NCI-H2227 treated with DMSO at 0.1 percent for 48 hours (cell line): ENCODE measurements around the gene DUSP1.
A peak's percentile ranks its signal among the peaks of the same experiment; 100 is the strongest.
"Not testable (repeated sequence)": the region's sequence is repeated elsewhere in the genome, so short reads cannot be mapped to it uniquely, and the experiment has no call there.

Experiments used
- DNase-seq: peaks from one replicate; lab custom pipeline; 2025; lab: John Stamatoyannopoulos, UW

Gene DUSP1

GRCh38 chr5:172770675-172771438, at the start of gene DUSP1:
Gene DUSP1 (minus strand): TSS chr5:172771195. CDS start chr5:172770952, 243 bp downstream.
- DNase-seq, result peak; percentile 84

- no peak for DNase-seq
These were observed 49.2 kb upstream of the DUSP1 start for GRCh38 chr5:172820046-172820767.

GRCh38 chr5:172819569-172819968, 48.6 kb upstream of the DUSP1 start:
- no peak for DNase-seq

- DNase-seq, result no peak
These were observed 47.1 kb upstream of the DUSP1 start for GRCh38 chr5:172818081-172818480.

GRCh38 chr5:172817664-172818063, 46.7 kb upstream of the DUSP1 start:
- DNase-seq, result no peak

- no peak for DNase-seq
These were observed 46.0 kb upstream of the DUSP1 start for GRCh38 chr5:172816925-172817562.

GRCh38 chr5:172815631-172816030, 44.6 kb upstream of the DUSP1 start:
- DNase-seq, result no peak

- not testable (repeated sequence) for DNase-seq
These were observed 40.0 kb upstream of the DUSP1 start for GRCh38 chr5:172810996-172811395.

GRCh38 chr5:172809774-172810173, 38.8 kb upstream of the DUSP1 start:
- DNase-seq, result no peak

- DNase-seq, result no peak
These were observed 36.8 kb upstream of the DUSP1 start for GRCh38 chr5:172807766-172808311.

GRCh38 chr5:172806897-172807672, 36.1 kb upstream of the DUSP1 start:
- no peak for DNase-seq

GRCh38 chr5:172805736-172806255, 34.8 kb upstream of the DUSP1 start:
- no peak for DNase-seq

GRCh38 chr5:172805018-172805683, 34.2 kb upstream of the DUSP1 start:
- DNase-seq, result no peak

GRCh38 chr5:172802567-172803176, 31.7 kb upstream of the DUSP1 start:
- no peak for DNase-seq

GRCh38 chr5:172802112-172802511, 31.1 kb upstream of the DUSP1 start:
- no peak for DNase-seq

GRCh38 chr5:172801179-172801671, 30.2 kb upstream of the DUSP1 start:
- DNase-seq, result no peak

GRCh38 chr5:172800088-172800551, 29.1 kb upstream of the DUSP1 start:
- no peak for DNase-seq

- no peak for DNase-seq
These were observed 28.4 kb upstream of the DUSP1 start for GRCh38 chr5:172799416-172799815.

- no peak for DNase-seq
These were observed 27.6 kb upstream of the DUSP1 start for GRCh38 chr5:172798422-172799215.
